Measurements from ENCODE around the gene PLPPR2. TPM values are rescaled to one million over a fixed set of nuclear protein-coding genes. Genes with fewer than 3 reads are reported as not detected.
"Not testable (repeated sequence)": the region's sequence is repeated elsewhere in the genome, so short reads cannot be mapped to it uniquely, and the experiment has no call there.

PLPPR2 gene
- total RNA-seq, 1 donor from 2014 or later = 61.4 TPM

- DNase-seq (ENCODE audit: low spot score in 2 of 2) = no peak
- H3K9me3 ChIP-seq = no peaks in the 10 kb centered on the region
- TF ChIP-seq CTCF (IDR thresholded peaks at IDR 0.05) = no peak
- H3K27me3 ChIP-seq = no peaks in the 10 kb centered on the region
- peak overlapping the region; percentile 63 to 85 for H3K27ac ChIP-seq
- intact Hi-C loops (cut with DNase I) = no loop called here
- no peak overlapping the region for H3K4me3 ChIP-seq
- H3K36me3 ChIP-seq = no peaks in the 10 kb centered on the region
- H3K4me1 ChIP-seq = peaks cover 12 to 52% of the 10 kb centered on the region in 2 donors
Observed at GRCh38 chr19:11377756-11378155, 22.5 kb downstream of the PLPPR2 start.

GRCh38 chr19:11378319-11379189 is 23.3 kb downstream of the PLPPR2 start:
- intact Hi-C loops (cut with DNase I) = no loop called here
- Histone ChIP-seq H3K4me1 (peaks cover 16 to 59% of the 10 kb centered on the region in 2 donors), H3K9me3 (no peaks in the 10 kb centered on the region), H3K27me3 (no peaks in the 10 kb centered on the region), H3K4me3 (no peak overlapping the region), H3K36me3 (no peaks in the 10 kb centered on the region), H3K27ac (peak overlapping the region; percentile 63 to 85)
- no peak for DNase-seq (ENCODE audit: low spot score in 2 of 2)
- TF ChIP-seq CTCF (IDR thresholded peaks at IDR 0.05) = peak; percentile 22 to 46 (median 38)

DNA sequence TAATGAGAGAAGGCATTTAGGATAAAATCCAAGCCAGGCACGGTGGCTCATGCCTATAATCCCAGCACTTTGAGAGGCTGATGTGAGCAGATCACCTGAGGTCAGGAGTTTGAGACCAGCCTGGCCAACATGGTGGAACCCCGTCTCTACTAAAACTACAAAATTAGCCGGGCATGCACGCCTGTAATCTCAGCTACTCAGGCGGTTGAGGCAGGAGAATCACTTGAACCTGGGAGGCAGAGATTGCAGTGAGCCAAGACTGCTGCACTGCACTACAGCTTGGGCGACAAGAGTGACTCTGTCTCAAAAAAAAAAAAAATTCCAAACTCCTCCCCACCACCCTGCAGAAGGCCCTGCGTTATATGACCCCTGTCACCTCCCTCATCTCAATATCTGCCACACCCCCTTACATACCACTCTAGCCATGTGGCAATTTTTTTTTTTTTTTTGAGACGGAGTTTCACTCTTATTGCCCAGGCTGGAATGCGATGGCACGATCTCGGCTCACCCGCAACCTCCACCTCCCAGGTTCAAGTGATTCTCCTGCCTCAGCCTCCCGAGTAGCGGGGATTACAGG is 24.1 kb downstream of the PLPPR2 start:
- DNase-seq (ENCODE audit: low spot score in 2 of 2); H3K4me3 ChIP-seq; H3K27me3 ChIP-seq; H3K9me3 ChIP-seq; H3K36me3 ChIP-seq; intact Hi-C loops (cut with DNase I): not testable (repeated sequence)
- Histone ChIP-seq H3K27ac (peak overlapping the region; percentile 63 to 85), H3K4me1 (peaks cover 17 to 59% of the 10 kb centered on the region in 2 donors)

DNA sequence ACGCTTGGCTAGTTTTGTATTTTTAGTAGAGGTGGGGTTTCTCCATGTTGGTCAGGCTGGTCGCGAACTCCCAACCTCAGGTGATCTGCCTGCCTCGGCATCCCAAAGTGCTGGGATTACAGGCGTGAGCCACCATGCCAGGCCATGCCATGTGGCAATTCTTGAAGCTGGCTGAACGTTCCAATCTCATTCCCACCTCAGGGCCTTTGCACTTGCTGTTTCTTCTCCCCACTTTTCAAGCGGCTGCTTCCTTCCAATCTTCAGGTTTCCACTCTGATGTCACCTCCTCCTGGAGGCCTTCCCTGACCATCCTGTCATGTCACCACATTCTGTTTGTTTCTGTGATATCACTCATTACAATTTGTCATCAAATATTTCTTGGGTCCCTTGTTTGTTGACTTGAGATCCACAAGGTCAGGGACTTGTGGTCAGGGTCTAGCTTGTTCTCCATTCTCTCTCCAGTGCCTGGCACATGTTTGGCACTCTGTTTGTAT is 24.7 kb downstream of the PLPPR2 start:
- Histone ChIP-seq H3K27me3 (no peaks in the 10 kb centered on the region), H3K36me3 (no peaks in the 10 kb centered on the region), H3K4me1 (peaks cover 17 to 59% of the 10 kb centered on the region in 2 donors), H3K4me3 (no peak overlapping the region), H3K27ac (peak overlapping the region in 1 of 2 donors; percentile 84), H3K9me3 (no peaks in the 10 kb centered on the region)
- TF ChIP-seq CTCF (IDR thresholded peaks at IDR 0.05) = no peak
- intact Hi-C loops (cut with DNase I) = loop anchor here (2.0 to 5.0 kb wide), 2 partner anchors 39 to 127 kb away; partner anchors contain the start of genes RGL3 and ZNF653
- no peak for DNase-seq (ENCODE audit: low spot score in 2 of 2)

- intact Hi-C loops (cut with DNase I) = loop anchor here (1.0 to 5.0 kb wide), 4 partner anchors 26 to 126 kb away; partner anchors contain the start of genes ODAD3, PLPPR2, PRKCSH and RGL3
- peak overlapping the region; percentile 81 to 84 for H3K27ac ChIP-seq
- peak; percentile 88 to 97 for DNase-seq (ENCODE audit: low spot score in 2 of 2)
Observed at GRCh38 chr19:11380653-11381537, 25.7 kb downstream of the PLPPR2 start.

More at GRCh38 chr19:11380653-11381537, 25.7 kb downstream of the PLPPR2 start:
- Histone ChIP-seq H3K4me1 (peaks cover 17 to 56% of the 10 kb centered on the region in 2 donors), H3K4me3 (peak overlapping the region; percentile 71 to 81), H3K27me3 (no peaks in the 10 kb centered on the region), H3K9me3 (no peaks in the 10 kb centered on the region), H3K36me3 (no peaks in the 10 kb centered on the region)
- TF ChIP-seq CTCF (IDR thresholded peaks at IDR 0.05) = peak; percentile 70 to 87 (median 71)

Data from ascending aorta (tissue), 2 donors.